PFSK-1 (cell line): Measurements from ENCODE around the gene NDUFV1.

Source experiments
- POLR2AphosphoS5 ChIP-seq: IDR thresholded peaks from 2 replicates; pipeline ENCODE4 v1.6.1; 2012; ENCODE audit warnings: low read depth, mild to moderate bottlenecking, control low read depth, low read length, moderate library complexity
- SIN3A ChIP-seq: IDR thresholded peaks from 2 replicates; pipeline ENCODE4 v1.6.1; 2012; ENCODE audit warnings: mild to moderate bottlenecking, low read length, moderate library complexity, borderline replicate concordance; ENCODE audit not compliant: insufficient read depth
- TAF1 ChIP-seq: IDR thresholded peaks from 2 replicates; pipeline ENCODE4 v1.6.1; 2012; ENCODE audit warnings: low read length, control low read depth, borderline replicate concordance; ENCODE audit not compliant: insufficient read depth

- TF ChIP-seq TAF1 (no peak), POLR2AphosphoS5 (peak; percentile 11; the same call in 1 of the 2 replicates), SIN3A (no peak)
Observed at GRCh38 chr11:67614730-67615714, 8.3 kb downstream of the NDUFV1 start.
